GM21528 (cell line): ENCODE data around the gene RIBC2.

ENCODE experiments used
- ATAC-seq: cut with Tn5 transposase; IDR thresholded peaks from one replicate; pipeline ENCODE4 v1.9.1; 2021; ENCODE audit warnings: mild to moderate bottlenecking, moderate library complexity; ENCODE audit not compliant: unreplicated experiment, low FRiP score

RIBC2 gene

DNA sequence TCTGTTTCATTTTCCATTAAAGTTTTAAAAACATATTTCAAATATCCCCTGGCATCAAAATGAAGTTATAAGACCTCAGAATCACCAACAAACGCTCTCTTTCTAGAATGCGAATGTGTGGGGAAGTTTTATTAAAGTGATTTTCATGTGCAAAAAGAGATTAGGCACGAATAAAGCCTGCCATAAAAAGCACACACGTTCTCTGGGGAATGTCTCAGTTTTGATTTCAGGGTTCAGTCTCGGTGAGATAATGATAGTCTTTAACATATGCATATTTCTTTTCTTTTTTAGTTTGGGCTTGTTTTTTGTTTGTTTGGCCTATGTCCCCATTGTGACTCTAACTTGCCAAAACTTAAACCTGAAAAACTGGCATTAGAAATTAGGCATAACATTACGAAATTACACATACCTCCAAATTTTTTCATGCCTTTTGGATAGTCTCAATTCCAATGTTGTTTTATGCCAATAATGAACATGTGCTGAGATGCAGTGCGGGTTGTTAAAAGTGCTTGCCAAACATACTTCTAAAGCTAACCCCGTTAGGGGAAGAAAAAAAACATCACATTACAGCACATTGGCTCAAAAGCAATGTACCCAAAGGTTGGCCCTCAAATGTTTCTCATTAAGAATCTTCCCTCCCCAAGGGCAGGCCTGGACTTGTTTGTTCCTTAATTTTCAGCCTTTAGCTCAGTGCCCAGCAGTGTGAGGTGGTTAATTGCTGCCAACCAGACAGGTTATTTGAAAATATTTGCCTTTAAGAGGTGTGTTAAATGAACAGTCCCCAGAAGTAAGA is 56.0 kb downstream of the RIBC2 start:
- ATAC-seq = no peak

DNA sequence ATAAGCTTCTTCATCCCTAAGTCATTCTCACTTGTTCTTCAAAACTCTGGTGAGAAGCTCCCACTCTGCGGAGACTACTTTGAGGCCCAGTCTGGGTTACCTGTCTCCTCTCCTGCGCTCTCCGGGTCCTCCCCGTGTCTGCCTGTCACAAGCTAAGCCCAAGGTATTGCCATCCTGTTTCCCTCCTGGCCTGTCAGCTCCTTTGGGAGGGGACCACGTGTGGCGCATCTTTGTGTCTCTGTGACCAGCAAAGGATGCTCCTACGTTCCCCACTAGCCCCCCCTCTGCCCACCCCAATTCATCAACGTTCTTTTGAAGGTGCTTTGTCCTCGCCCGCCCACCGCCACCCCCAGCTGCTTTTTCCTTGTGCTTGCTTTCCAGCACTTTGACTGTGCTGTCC is 57.4 kb downstream of the RIBC2 start:
- ATAC-seq = no peak

DNA sequence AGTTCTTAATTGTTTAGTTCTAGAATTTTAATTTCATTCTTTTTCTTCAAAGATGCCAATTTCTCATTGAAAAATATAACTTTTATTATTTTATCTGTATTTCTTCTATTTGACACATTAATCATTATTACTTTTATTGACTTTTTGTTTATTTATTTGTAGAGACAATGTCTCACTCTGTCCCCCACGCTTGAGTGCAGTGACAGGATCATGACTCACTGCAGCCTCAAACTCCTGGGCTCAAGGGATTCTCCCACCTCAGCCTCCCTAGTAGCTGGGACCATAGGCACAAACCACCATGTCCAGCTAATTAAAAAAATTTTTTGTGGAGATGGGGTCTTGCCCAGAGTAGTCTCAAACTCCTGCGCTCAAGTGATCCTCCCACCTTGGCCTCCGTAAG is 58.9 kb downstream of the RIBC2 start:
- no peak for ATAC-seq

DNA sequence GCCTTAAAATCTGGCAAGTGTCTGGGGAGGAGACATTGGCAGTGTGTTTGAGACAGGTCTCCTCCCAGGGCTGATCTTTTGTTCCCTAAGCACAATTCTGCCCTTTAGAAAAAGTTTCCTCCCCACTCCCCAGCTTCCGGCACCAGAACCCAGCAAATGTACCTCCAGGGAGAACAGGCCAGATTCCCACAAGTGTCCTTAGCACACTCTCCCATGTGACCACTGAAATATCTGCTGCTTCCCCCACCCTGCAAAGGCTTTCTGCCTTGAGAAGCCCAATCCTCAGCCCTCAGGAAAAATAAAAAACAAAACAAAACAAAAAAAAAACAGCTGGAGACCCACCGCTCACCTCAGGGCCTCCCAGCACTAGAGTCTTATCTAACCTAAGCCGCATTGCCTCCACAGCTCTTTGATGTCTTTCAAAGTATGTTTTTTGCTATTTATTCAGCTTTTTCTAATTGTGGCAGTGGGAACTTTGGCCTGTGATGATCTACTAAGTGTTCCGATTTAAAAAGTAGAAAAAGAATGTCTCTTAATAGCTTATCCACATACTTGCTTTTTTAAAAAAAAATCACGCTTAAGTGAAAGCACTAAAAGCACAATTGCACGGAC is 60.2 kb downstream of the RIBC2 start:
- ATAC-seq = no peak

DNA sequence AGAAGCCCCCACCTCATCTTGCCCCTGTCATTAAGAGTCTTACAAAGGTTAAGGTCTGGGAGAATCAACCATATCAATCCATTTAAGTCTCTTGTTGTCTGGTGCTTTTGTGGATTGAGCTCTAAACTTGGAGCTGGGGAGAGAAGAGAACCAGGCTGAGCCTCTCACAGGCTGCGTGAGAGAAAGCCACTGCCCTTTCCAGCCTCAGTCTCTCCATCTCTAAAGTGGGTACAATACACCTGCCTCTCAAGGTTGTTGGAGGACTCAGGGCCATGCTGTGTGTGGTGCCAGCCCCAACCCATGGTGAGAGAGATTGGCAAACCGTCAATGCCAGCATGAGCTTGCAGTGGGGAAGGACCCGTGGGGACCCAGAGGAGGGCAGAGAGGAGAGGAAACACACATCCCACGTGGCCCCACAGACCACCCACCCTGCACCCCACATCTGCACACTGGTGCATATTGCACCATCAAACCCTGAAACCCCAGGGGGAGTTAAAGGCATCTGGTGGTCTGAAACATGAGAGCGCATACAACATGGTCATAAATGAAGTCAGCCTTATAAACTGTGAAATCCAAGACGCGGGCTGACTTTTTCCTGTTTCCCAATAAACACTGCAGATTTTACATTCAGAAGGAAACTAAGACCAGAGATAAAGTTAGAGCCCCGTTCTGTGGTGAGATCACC is 61.7 kb downstream of the RIBC2 start:
- no peak for ATAC-seq

DNA sequence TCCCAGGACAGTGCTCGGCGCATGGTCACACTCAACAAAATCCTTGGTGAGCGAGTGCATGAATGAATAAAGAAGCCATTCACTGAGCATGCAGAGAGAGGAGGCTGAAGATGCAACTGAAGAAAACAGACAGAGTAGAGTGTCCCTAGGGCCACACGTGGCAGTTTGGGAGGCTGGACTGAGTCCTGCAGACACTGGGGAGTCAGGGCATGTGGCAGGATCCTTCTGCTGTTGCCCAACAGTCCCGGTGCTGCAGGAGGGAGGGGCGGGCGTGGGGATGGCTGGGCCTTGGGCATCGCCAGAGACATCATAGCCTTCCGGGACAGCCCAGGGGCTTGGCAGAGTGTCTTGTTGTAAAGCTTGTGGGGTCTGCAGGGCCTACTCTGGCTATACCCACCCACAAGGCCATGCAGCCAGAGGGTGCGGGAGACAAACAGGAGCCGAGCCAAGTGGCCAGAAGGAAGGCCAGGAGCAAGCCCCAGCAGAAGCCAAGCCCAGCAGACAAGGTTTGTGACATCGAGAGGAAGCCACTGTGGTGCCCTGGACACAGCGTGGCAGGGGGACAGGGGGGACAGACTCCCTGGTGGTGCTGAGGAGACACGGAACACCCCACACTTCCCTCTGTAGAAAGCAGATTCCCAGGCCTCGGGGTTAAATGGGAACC is 62.5 kb downstream of the RIBC2 start:
- no peak for ATAC-seq

DNA sequence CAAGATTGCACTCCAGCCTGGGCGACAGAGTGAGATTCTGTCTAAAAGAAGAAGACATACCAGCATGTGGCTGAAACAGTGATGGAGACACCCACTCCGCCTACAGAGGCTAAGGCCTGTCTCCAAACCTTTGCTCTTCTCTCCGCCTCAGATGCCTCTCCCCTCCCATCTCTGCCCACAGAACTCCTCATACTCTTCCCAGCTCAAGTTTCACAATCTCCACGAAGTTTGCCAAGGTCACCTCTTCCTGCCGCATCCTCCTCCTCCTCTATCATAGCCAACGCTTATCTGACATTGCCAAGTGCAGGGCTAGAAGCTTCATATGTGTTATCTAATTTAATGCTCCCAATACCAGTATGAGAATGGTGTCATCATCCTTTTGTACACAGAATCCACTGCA is 63.3 kb downstream of the RIBC2 start:
- no peak for ATAC-seq

DNA sequence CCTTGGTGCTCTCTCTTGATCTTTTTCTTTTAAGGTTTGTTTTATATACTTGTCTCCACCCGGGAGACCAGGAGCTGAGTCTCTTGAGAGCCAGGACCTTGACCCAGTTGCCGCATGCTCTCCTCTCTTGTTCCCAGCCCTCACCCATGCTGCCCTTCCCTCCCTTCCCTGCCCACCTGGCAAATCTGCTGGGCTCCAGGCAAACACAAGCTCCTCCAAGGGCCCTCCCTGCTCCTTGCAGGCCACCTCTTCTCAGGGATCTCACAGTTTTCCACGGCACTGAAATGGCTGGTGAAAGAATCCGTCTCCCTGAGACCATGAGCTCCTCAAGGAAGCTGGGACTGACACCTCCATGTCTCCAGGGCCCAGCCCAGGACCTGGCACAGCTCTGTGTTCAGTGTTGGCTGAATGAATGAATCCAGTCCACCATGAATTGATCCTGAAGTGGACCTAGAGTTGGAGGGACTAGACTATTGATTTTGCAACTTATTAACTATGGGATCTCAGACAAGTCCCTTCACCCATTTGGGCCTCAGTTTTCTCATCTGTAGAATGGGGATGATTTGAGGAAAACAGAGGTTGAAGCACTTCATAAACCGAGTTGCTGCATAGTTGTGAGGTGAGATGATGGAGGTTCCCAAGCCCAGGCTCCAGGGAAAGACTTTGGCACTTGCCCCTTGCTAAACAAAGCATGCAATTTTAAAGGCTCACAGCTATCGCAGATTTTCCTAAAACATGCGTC is 64.0 kb downstream of the RIBC2 start:
- no peak for ATAC-seq

DNA sequence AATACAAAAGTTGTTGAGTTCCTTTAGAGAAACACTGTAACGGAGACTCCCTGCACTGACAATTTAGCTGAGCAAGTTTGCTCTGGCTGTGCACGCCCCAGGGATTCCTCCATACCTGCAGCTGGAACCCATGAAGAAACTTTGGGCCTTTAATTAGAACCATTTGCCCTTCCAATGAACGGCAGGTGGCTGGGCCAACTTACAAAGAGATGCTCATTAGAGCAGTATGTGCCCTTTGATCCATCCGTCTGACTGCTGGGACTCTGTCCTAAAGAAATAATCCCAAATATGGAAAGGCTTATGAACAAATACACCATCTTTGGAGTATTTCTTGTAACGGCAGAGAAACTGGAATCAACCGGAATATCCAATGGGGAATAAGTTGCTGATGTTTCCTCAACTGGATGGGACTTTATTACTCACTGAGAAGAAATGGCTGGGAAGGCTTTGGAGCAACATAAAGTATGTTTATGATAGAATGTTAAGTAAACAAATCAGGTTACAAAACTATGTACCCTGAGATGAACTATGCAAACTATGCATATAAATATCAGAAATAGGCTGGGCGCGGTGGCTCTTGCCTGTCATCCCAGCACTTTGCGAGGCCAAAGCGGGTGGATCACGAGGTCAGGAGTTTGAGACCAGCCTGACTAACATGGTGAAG is 64.7 kb downstream of the RIBC2 start:
- ATAC-seq = no peak

DNA sequence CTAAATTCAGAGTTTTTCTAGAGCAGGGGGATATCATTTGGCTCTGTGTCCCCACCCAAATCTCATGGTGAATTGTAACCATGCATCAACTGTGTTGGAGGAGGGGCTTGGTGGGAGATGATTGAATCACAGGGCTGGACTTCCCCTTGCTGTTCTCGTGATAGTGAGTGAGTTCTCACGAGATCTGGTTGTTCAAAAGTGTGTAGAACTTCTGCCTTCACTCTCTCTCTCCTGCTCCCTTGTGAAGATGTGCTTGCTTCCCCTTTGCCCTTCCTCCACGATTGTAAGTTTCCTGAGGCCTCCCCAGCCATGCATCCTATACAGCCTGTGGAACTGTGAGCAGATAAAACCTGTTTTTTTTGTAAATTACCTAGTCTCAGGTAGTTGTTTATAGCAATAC is 67.2 kb downstream of the RIBC2 start:
- ATAC-seq = no peak

DNA sequence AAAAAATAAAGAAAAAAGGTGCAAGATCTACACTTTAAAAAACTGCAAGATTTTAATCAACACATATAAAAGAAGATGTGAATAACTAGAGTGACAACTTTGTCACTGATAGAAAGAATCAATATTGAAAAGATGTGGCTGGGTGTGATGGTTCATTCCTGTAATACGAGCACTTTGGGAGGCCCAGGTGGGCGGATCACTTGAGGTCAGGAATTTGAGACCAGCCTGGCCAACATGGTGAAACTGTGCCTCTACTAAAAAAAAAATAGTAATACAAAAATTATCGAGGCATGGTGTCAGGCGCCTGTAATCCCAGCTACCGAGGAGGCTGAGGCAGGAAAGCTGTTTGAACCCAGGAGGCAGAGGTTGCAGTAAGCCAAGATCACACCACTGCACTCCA is 68.2 kb downstream of the RIBC2 start:
- no peak for ATAC-seq
